Tibial nerve (tissue), 3 donors: ENCODE results near the gene SYT7.
"Not testable (repeated sequence)": the region's sequence is repeated elsewhere in the genome, so short reads cannot be mapped to it uniquely, and the experiment has no call there.

Experiments used
- POLR2A ChIP-seq, 2 donors: fragments of 450-650 bp; IDR thresholded peaks; one replicate each; pipeline ENCODE4 v1.6.1; 2017; ENCODE audit warnings: antibody characterized with exemption in 2 of 2, mild to moderate bottlenecking in 2 of 2, moderate library complexity in 2 of 2
- TF ChIP-seq, protein P1 (sequence below), 5 experiments: fragments of 200-600 bp in 3 of 5; fragments of 450-650 bp in 2 of 5; sonication (generic) in 3 of 5; IDR thresholded peaks; one replicate each; pipeline ENCODE4 v1.5.1; 2016 to 2019; ENCODE audit warnings: antibody characterized with exemption in 5 of 5, mild to moderate bottlenecking in 3 of 5, moderate library complexity in 2 of 5

GRCh38 chr11:61467602-61468001 is 113.3 kb downstream of the SYT7 start:
- TF ChIP-seq POLR2A (IDR thresholded peaks at IDR 0.05), result not testable (repeated sequence)
- TF ChIP-seq, protein P1, sequence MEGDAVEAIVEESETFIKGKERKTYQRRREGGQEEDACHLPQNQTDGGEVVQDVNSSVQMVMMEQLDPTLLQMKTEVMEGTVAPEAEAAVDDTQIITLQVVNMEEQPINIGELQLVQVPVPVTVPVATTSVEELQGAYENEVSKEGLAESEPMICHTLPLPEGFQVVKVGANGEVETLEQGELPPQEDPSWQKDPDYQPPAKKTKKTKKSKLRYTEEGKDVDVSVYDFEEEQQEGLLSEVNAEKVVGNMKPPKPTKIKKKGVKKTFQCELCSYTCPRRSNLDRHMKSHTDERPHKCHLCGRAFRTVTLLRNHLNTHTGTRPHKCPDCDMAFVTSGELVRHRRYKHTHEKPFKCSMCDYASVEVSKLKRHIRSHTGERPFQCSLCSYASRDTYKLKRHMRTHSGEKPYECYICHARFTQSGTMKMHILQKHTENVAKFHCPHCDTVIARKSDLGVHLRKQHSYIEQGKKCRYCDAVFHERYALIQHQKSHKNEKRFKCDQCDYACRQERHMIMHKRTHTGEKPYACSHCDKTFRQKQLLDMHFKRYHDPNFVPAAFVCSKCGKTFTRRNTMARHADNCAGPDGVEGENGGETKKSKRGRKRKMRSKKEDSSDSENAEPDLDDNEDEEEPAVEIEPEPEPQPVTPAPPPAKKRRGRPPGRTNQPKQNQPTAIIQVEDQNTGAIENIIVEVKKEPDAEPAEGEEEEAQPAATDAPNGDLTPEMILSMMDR (IDR thresholded peaks at IDR 0.05), result not testable (repeated sequence)
